A673 (cell line): ENCODE results near the gene CDK14. TPM values are rescaled to one million over a fixed set of nuclear protein-coding genes. Genes with fewer than 3 reads are reported as not detected.

Source experiments
- BruUV-seq: library from RNA; stranded (reverse); fragments of 400-500 nt; replicated peaks from 2 replicates; lab custom pipeline; 2021; lab: Mats Ljungman, UMichigan
- CTCF ChIA-PET: fragments of 300-600 bp; sonication (Branson Sonifier 250); formaldehyde crosslinking; loops from one replicate; lab custom pipeline; 2022; ENCODE audit warnings: antibody characterized with exemption; lab: Charles Lee
- POLR2A ChIA-PET: fragments of 300-600 bp; sonication (Branson Sonifier 250); formaldehyde crosslinking; loops from one replicate; lab custom pipeline; 2022; ENCODE audit warnings: antibody characterized with exemption; ENCODE audit not compliant: low non-redundant PET; lab: Charles Lee
- DNase-seq: peaks from one replicate; pipeline ENCODE4 v3.0.0-alpha.2; 2015; ENCODE audit warnings: low spot score
- H3K27ac ChIP-seq: fragments of 200-600 bp; sonication (generic); 2 replicates; pipeline ENCODE4 v1.5.1; 2016; ENCODE audit warnings: mixed run types, low read depth, mild to moderate bottlenecking, mixed read lengths, antibody characterized with exemption, low read length; ENCODE audit not compliant: poor library complexity, severe bottlenecking
- H3K27me3 ChIP-seq: fragments of 200-600 bp; sonication (generic); replicated peaks from 2 replicates; pipeline ENCODE4 v1.6.1; 2017; ENCODE audit warnings: mixed run types, low read depth, mild to moderate bottlenecking, mixed read lengths, antibody characterized with exemption, low read length; ENCODE audit not compliant: insufficient read depth, poor library complexity
- H3K36me3 ChIP-seq: fragments of 200-600 bp; sonication (generic); 2 replicates; pipeline ENCODE4 v1.6.1; 2016; ENCODE audit warnings: mixed run types, mild to moderate bottlenecking, mixed read lengths, antibody characterized with exemption, low read length; ENCODE audit not compliant: insufficient read depth, poor library complexity, severe bottlenecking
- H3K4me1 ChIP-seq: fragments of 200-600 bp; sonication (generic); 2 replicates; pipeline ENCODE4 v1.6.1; 2017; ENCODE audit warnings: mixed run types, mild to moderate bottlenecking, mixed read lengths, antibody characterized with exemption, low read length; ENCODE audit not compliant: insufficient read depth, poor library complexity, severe bottlenecking
- H3K4me3 ChIP-seq: fragments of 200-600 bp; sonication (generic); 2 replicates; pipeline ENCODE4 v1.5.1; 2016; ENCODE audit warnings: low read depth, mixed run types, mild to moderate bottlenecking, mixed read lengths, low read length; ENCODE audit not compliant: poor library complexity, severe bottlenecking
- H3K9me3 ChIP-seq: fragments of 200-600 bp; sonication (generic); 2 replicates; pipeline ENCODE4 v1.6.1; 2016; ENCODE audit warnings: mixed run types, low read depth, mild to moderate bottlenecking, mixed read lengths, antibody characterized with exemption, low read length; ENCODE audit not compliant: poor library complexity, severe bottlenecking
- EZH2 ChIP-seq: fragments of 200-600 bp; sonication (generic); IDR thresholded peaks from 2 replicates; pipeline ENCODE4 v1.6.1; 2017; ENCODE audit warnings: borderline replicate concordance, low read depth, mild to moderate bottlenecking, mixed read lengths, antibody characterized with exemption, low read length; ENCODE audit not compliant: poor library complexity, severe bottlenecking
- intact Hi-C: fragments of 100-400 bp; cut with micrococcal nuclease; formaldehyde crosslinking; loops from one replicate; pipeline ENCODE4 v1.10.0; 2022; ENCODE audit not compliant: unreplicated experiment
- total RNA-seq: library from RNA; stranded (reverse); gene quantifications from 2 replicates; pipeline ENCODE4 v1.2.3, GENCODE V29; 2021
- TF ChIP-seq, protein P1 (sequence below): fragments of 300-800, 200-600 bp; sonication (generic); conservative IDR thresholded peaks from 2 replicates; pipeline ENCODE4 v1.5.1; 2017; ENCODE audit warnings: low read depth, mild to moderate bottlenecking, antibody characterized with exemption, low read length, moderate library complexity, mixed read lengths

The CDK14 gene
- total RNA-seq, 1 experiment from 2014 or later: 128 TPM

DNA sequence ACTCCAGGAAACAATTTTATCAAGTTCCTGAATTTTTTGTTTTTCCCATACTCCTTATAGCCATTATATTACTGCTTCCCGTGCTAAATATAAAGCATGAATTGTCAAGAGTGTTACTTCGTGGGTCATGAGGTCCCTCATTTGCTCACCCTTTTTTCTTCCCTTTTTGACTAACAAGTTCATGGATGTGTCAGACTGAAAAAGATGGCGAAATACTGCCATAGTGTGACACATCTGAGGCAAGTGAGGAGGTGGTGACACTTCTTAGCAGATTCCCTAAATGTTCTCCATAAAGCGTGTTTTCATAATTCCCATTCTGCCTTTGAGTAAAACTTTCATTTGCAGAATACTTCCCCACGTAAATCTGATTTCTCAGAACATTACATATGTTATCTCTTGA, 398.5 kb downstream of the CDK14 start:
- TF ChIP-seq, protein P1, sequence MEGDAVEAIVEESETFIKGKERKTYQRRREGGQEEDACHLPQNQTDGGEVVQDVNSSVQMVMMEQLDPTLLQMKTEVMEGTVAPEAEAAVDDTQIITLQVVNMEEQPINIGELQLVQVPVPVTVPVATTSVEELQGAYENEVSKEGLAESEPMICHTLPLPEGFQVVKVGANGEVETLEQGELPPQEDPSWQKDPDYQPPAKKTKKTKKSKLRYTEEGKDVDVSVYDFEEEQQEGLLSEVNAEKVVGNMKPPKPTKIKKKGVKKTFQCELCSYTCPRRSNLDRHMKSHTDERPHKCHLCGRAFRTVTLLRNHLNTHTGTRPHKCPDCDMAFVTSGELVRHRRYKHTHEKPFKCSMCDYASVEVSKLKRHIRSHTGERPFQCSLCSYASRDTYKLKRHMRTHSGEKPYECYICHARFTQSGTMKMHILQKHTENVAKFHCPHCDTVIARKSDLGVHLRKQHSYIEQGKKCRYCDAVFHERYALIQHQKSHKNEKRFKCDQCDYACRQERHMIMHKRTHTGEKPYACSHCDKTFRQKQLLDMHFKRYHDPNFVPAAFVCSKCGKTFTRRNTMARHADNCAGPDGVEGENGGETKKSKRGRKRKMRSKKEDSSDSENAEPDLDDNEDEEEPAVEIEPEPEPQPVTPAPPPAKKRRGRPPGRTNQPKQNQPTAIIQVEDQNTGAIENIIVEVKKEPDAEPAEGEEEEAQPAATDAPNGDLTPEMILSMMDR: no peak
- no peak for TF ChIP-seq EZH2
- intact Hi-C loops: no loop called here
- no peaks in the 10 kb centered on the region for H3K4me1 ChIP-seq
- ChIA-PET POLR2A (no interaction called here), CTCF (no interaction called here)
- H3K36me3 ChIP-seq: no peaks in the 10 kb centered on the region
- no peak overlapping the region for H3K27ac ChIP-seq
- no peak for DNase-seq
- no peaks in the 10 kb centered on the region for H3K27me3 ChIP-seq
- no TSS peak for BruUV-seq
- no peak overlapping the region for H3K4me3 ChIP-seq
- no peaks in the 10 kb centered on the region for H3K9me3 ChIP-seq

DNA sequence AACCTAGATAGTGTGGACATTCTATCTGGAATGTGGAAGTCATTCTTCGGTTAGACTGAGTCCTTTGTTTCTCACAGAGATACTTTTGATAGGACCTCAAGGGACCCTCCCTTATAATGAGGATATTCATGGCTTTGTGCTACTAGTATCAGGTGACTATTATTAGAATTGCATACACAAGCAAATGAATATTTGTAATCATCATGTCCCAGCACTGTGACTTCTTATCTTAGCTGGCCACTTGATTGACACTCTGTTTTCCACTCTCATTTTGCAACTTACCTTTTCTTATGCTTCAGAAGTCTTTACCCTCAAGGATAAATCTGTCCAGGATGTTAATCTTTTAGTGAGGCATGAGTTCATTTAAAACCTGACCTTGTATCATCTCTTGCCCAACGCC, 399.9 kb downstream of the CDK14 start:
- BruUV-seq: no TSS peak
- POLR2A ChIA-PET: no interaction called here
- intact Hi-C loops: no loop called here
- no peak overlapping the region for H3K27ac ChIP-seq
- CTCF ChIA-PET: no interaction called here
- no peak overlapping the region for H3K4me3 ChIP-seq
- H3K9me3 ChIP-seq: no peaks in the 10 kb centered on the region
- no peaks in the 10 kb centered on the region for H3K4me1 ChIP-seq
- no peak for DNase-seq
- H3K27me3 ChIP-seq: no peaks in the 10 kb centered on the region
- TF ChIP-seq EZH2: no peak
- TF ChIP-seq, protein P1: no peak
- H3K36me3 ChIP-seq: no peaks in the 10 kb centered on the region

DNA sequence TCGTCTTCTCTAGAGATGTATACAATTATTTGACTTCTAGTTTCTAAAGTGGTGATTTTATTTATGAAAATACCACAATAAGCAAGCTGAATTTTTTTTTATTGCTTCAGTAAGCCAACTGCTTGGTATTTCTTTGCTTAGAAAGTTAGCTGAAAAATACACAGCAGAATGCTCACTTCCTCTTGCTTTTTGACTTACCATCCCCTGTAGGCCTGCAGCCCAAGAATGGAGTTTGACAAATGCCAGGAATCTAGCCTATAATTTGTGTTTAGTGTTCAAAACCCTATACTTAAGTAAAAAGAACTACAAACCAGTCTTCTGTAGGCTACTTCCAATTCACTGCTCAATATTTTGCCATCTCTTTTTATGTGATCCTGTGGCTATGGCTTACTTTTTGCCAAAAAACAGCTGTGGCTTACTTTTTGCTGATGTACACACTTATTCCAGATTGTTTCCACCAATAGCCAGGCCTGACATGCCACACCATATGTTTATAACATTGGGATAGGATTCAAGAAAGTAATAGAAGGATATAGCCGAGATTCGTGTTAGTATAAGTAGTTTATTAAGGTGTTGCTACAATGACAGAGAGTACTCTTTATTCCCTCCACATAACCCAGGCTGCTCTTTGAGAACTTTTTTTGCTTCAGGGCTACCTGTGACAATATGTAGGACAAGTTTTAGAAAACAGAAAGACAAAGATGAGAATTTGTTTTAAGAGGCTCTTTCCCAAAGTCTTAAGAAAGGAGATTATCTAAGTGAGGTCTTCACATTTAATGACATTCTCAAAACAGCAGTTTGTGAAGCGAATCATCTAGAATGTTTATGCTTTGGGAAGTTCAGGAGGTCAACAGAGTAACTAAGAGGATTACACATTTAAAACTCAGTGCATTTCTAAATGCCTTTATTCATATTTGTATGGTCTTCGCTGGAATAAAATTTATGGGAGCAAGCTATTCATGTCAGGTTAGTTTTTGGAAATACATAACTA, 404.2 kb downstream of the CDK14 start:
- no TSS peak for BruUV-seq
- H3K27ac ChIP-seq: no peak overlapping the region
- intact Hi-C loops: no loop called here
- H3K4me1 ChIP-seq: no peaks in the 10 kb centered on the region
- H3K4me3 ChIP-seq: no peak overlapping the region
- H3K9me3 ChIP-seq: no peaks in the 10 kb centered on the region
- peak; percentile 9 for DNase-seq
- no peaks in the 10 kb centered on the region for H3K36me3 ChIP-seq
- no peaks in the 10 kb centered on the region for H3K27me3 ChIP-seq
- CTCF ChIA-PET: no interaction called here
- no peak for TF ChIP-seq EZH2
- TF ChIP-seq, protein P1: no peak
- POLR2A ChIA-PET: no interaction called here
